Measurements from ENCODE around the gene NID1. TPM values are rescaled to one million over a fixed set of nuclear protein-coding genes. Genes with fewer than 3 reads are reported as not detected.

NID1 gene
- total RNA-seq, 1 experiment from 2014 or later: 19.2 TPM

DNA sequence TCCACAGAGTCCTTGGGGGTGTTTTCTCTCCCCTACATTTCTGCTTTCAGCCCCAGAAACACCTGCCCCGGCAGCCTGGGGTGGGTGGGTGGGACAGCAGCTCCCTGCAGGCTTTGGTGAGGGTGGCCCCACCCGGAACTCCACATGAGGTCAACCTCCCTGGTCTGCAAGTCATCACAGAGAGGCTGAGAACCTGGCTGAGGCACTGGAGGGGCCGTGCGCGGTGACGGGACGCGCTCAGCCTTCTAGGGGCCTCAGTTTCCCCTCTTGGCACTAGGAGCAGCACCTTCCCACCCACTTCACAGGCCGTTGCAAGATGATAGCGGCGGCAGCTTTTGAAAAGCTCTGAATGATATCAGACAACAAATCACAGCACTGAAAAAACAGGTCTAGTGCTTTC lies 37.7 kb upstream of the NID1 start (continued):
- TF ChIP-seq, protein P1, sequence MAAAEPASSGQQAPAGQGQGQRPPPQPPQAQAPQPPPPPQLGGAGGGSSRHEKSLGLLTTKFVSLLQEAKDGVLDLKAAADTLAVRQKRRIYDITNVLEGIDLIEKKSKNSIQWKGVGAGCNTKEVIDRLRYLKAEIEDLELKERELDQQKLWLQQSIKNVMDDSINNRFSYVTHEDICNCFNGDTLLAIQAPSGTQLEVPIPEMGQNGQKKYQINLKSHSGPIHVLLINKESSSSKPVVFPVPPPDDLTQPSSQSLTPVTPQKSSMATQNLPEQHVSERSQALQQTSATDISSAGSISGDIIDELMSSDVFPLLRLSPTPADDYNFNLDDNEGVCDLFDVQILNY (CRISPR knock-in tag; IDR thresholded peaks at IDR 0.05): no peak
- TF ChIP-seq ZNF416 (CRISPR knock-in tag; IDR thresholded peaks at IDR 0.05): no peak
- TF ChIP-seq, protein P2, sequence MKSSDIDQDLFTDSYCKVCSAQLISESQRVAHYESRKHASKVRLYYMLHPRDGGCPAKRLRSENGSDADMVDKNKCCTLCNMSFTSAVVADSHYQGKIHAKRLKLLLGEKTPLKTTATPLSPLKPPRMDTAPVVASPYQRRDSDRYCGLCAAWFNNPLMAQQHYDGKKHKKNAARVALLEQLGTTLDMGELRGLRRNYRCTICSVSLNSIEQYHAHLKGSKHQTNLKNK (CRISPR knock-in tag; IDR thresholded peaks at IDR 0.05): no peak
- TF ChIP-seq NR2C2 (CRISPR knock-in tag; IDR thresholded peaks at IDR 0.05): no peak

DNA sequence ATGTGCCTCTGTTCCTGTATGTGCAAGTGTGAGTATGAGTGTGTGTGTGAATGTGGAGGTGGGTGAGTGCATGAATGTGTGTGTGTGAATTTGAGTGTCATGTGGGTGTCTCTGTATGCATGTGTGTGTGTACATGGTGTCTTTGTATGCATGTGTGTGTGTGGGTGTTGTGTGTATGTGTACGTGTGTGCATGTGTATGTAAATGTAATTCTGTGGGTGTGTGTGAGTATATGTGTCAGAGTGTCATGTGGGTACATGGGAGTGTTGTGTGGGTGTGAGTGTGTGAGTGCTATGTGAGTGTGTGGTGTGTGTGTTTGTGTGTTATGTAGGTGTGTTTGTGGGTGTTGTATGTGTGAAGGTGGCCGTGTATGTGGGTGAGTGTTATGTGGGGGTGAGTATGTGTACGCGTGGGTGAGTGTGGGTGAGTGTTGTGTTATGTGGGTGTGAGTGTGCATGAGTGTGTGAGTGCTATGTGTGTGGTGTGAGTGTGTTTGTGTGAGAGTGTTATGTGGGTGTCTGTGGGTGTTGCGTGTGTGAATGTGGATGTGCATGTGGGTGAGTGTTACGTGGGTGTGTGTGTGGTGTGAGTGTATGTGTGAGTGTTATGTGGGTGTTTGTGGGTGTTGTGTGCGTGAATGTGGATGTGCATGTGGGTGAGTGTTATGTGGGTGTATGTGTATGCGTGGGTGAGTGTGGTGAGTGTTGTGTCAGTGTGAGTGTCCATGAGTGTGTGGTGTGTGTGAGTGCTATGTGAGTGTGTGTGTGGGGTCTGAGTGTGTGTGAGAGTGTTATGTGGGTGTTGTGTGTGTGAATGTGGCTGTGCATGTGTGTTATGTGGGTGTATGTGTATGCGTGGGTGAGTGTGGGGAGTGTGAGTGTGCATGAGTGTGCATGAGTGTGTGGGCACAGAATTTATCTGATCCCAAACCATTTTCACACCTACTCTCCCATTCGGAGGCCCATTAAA lies 36.6 kb upstream of the NID1 start:
- no peak overlapping the region for H3K4me3 Mint-ChIP-seq
- peaks cover 4% of the 10 kb centered on the region for H3K36me3 Mint-ChIP-seq
- DNase-seq (ENCODE audit: low spot score) (no peak), ATAC-seq (no peak)
- H3K27ac Mint-ChIP-seq: no peak overlapping the region
- POLR2A ChIA-PET: no interaction called here
- no peak for TF ChIP-seq ETV6 (CRISPR knock-in tag; IDR thresholded peaks at IDR 0.05)
- no peak for TF ChIP-seq TEAD1 (CRISPR knock-in tag; IDR thresholded peaks at IDR 0.05)
- TF ChIP-seq, protein P3, sequence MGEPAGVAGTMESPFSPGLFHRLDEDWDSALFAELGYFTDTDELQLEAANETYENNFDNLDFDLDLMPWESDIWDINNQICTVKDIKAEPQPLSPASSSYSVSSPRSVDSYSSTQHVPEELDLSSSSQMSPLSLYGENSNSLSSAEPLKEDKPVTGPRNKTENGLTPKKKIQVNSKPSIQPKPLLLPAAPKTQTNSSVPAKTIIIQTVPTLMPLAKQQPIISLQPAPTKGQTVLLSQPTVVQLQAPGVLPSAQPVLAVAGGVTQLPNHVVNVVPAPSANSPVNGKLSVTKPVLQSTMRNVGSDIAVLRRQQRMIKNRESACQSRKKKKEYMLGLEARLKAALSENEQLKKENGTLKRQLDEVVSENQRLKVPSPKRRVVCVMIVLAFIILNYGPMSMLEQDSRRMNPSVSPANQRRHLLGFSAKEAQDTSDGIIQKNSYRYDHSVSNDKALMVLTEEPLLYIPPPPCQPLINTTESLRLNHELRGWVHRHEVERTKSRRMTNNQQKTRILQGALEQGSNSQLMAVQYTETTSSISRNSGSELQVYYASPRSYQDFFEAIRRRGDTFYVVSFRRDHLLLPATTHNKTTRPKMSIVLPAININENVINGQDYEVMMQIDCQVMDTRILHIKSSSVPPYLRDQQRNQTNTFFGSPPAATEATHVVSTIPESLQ (CRISPR knock-in tag; IDR thresholded peaks at IDR 0.05): no peak
- no peak for TF ChIP-seq SMAD4 (CRISPR knock-in tag; IDR thresholded peaks at IDR 0.05)
- TF ChIP-seq, protein P4, sequence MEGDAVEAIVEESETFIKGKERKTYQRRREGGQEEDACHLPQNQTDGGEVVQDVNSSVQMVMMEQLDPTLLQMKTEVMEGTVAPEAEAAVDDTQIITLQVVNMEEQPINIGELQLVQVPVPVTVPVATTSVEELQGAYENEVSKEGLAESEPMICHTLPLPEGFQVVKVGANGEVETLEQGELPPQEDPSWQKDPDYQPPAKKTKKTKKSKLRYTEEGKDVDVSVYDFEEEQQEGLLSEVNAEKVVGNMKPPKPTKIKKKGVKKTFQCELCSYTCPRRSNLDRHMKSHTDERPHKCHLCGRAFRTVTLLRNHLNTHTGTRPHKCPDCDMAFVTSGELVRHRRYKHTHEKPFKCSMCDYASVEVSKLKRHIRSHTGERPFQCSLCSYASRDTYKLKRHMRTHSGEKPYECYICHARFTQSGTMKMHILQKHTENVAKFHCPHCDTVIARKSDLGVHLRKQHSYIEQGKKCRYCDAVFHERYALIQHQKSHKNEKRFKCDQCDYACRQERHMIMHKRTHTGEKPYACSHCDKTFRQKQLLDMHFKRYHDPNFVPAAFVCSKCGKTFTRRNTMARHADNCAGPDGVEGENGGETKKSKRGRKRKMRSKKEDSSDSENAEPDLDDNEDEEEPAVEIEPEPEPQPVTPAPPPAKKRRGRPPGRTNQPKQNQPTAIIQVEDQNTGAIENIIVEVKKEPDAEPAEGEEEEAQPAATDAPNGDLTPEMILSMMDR (IDR thresholded peaks at IDR 0.05): no peak
- TF ChIP-seq TCF7 (CRISPR knock-in tag; IDR thresholded peaks at IDR 0.05; ENCODE audit: low read depth): no peak
- TF ChIP-seq HMGA2 (CRISPR knock-in tag; IDR thresholded peaks at IDR 0.05): no peak
- TF ChIP-seq, protein P5, sequence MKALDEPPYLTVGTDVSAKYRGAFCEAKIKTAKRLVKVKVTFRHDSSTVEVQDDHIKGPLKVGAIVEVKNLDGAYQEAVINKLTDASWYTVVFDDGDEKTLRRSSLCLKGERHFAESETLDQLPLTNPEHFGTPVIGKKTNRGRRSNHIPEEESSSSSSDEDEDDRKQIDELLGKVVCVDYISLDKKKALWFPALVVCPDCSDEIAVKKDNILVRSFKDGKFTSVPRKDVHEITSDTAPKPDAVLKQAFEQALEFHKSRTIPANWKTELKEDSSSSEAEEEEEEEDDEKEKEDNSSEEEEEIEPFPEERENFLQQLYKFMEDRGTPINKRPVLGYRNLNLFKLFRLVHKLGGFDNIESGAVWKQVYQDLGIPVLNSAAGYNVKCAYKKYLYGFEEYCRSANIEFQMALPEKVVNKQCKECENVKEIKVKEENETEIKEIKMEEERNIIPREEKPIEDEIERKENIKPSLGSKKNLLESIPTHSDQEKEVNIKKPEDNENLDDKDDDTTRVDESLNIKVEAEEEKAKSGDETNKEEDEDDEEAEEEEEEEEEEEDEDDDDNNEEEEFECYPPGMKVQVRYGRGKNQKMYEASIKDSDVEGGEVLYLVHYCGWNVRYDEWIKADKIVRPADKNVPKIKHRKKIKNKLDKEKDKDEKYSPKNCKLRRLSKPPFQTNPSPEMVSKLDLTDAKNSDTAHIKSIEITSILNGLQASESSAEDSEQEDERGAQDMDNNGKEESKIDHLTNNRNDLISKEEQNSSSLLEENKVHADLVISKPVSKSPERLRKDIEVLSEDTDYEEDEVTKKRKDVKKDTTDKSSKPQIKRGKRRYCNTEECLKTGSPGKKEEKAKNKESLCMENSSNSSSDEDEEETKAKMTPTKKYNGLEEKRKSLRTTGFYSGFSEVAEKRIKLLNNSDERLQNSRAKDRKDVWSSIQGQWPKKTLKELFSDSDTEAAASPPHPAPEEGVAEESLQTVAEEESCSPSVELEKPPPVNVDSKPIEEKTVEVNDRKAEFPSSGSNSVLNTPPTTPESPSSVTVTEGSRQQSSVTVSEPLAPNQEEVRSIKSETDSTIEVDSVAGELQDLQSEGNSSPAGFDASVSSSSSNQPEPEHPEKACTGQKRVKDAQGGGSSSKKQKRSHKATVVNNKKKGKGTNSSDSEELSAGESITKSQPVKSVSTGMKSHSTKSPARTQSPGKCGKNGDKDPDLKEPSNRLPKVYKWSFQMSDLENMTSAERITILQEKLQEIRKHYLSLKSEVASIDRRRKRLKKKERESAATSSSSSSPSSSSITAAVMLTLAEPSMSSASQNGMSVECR (CRISPR knock-in tag; IDR thresholded peaks at IDR 0.05; ENCODE audit: borderline replicate concordance): no peak
- no peak for TF ChIP-seq ATF1 (CRISPR knock-in tag; IDR thresholded peaks at IDR 0.05)
- TF ChIP-seq, protein P6, sequence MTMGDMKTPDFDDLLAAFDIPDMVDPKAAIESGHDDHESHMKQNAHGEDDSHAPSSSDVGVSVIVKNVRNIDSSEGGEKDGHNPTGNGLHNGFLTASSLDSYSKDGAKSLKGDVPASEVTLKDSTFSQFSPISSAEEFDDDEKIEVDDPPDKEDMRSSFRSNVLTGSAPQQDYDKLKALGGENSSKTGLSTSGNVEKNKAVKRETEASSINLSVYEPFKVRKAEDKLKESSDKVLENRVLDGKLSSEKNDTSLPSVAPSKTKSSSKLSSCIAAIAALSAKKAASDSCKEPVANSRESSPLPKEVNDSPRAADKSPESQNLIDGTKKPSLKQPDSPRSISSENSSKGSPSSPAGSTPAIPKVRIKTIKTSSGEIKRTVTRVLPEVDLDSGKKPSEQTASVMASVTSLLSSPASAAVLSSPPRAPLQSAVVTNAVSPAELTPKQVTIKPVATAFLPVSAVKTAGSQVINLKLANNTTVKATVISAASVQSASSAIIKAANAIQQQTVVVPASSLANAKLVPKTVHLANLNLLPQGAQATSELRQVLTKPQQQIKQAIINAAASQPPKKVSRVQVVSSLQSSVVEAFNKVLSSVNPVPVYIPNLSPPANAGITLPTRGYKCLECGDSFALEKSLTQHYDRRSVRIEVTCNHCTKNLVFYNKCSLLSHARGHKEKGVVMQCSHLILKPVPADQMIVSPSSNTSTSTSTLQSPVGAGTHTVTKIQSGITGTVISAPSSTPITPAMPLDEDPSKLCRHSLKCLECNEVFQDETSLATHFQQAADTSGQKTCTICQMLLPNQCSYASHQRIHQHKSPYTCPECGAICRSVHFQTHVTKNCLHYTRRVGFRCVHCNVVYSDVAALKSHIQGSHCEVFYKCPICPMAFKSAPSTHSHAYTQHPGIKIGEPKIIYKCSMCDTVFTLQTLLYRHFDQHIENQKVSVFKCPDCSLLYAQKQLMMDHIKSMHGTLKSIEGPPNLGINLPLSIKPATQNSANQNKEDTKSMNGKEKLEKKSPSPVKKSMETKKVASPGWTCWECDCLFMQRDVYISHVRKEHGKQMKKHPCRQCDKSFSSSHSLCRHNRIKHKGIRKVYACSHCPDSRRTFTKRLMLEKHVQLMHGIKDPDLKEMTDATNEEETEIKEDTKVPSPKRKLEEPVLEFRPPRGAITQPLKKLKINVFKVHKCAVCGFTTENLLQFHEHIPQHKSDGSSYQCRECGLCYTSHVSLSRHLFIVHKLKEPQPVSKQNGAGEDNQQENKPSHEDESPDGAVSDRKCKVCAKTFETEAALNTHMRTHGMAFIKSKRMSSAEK (CRISPR knock-in tag; IDR thresholded peaks at IDR 0.05; ENCODE audit: borderline replicate concordance): no peak
- CTCF ChIA-PET: no interaction called here
- peaks cover 4% of the 10 kb centered on the region for H3K9me3 Mint-ChIP-seq
- peaks cover 3% of the 10 kb centered on the region; the same call in 1 of the 2 replicates for H3K27me3 Mint-ChIP-seq (ENCODE audit: low read depth)
- peaks cover 13% of the 10 kb centered on the region for H3K4me1 Mint-ChIP-seq
